ENCODE data around the gene GPR45. TPM values are rescaled to one million over a fixed set of nuclear protein-coding genes. Genes with fewer than 3 reads are reported as not detected.

The GPR45 gene
- total RNA-seq, 2 experiments from 2014 or later = not detected

DNA sequence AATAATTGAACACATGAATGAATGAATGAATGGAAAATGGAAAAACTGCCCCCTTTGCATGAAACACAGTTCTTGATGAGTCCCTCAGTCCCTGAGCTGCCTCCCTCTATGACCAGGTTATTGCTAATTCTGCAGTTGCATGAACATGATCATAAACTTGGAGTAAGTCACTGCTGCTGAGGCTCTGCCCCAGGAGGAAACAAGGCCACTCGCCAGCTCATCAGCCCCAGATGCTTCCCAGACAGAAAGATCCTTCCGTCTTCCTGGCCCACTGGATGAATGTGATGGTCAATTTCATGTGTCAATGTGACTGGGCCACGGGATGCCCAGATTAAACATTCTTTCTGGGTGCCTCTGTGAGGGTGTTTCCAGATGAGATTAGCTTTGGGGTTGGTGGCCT, 16.4 kb downstream of the GPR45 start:
- no peaks in the 10 kb centered on the region for H3K9me3 ChIP-seq (ENCODE audit: low read length)
- no TSS peak for BruUV-seq (replicated peaks)
- H3K4me1 ChIP-seq (ENCODE audit: insufficient read depth, low read length, poor library complexity, severe bottlenecking) = no peaks in the 10 kb centered on the region
- H3K36me3 ChIP-seq (ENCODE audit: insufficient read depth, low read length) = peaks cover 6% of the 10 kb centered on the region; the same call in 1 of the 2 replicates
- H3K27ac ChIP-seq (ENCODE audit: low read depth, low read length, poor library complexity, severe bottlenecking) = no peak overlapping the region
- ChIA-PET POLR2A (no interaction called here), CTCF (ENCODE audit: unreplicated experiment) (no interaction called here)
- H3K9me2 ChIP-seq (ENCODE audit: insufficient read depth, low read length) = no peaks in the 10 kb centered on the region
- H2AFZ ChIP-seq (ENCODE audit: low read length) = no peak overlapping the region
- no peak overlapping the region for H3K4me2 ChIP-seq (ENCODE audit: low read length)
- DNase-seq (ENCODE audit: low spot score) = no peak
- intact Hi-C loops (cut with micrococcal nuclease; ENCODE audit: unreplicated experiment) = no loop called here
- no peaks in the 10 kb centered on the region for H3K79me2 ChIP-seq (ENCODE audit: insufficient read depth, low read depth, low read length)
- H4K20me1 ChIP-seq (ENCODE audit: insufficient read depth, low read length) = no peaks in the 10 kb centered on the region
- TF ChIP-seq, protein P1, sequence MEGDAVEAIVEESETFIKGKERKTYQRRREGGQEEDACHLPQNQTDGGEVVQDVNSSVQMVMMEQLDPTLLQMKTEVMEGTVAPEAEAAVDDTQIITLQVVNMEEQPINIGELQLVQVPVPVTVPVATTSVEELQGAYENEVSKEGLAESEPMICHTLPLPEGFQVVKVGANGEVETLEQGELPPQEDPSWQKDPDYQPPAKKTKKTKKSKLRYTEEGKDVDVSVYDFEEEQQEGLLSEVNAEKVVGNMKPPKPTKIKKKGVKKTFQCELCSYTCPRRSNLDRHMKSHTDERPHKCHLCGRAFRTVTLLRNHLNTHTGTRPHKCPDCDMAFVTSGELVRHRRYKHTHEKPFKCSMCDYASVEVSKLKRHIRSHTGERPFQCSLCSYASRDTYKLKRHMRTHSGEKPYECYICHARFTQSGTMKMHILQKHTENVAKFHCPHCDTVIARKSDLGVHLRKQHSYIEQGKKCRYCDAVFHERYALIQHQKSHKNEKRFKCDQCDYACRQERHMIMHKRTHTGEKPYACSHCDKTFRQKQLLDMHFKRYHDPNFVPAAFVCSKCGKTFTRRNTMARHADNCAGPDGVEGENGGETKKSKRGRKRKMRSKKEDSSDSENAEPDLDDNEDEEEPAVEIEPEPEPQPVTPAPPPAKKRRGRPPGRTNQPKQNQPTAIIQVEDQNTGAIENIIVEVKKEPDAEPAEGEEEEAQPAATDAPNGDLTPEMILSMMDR (conservative IDR thresholded peaks at IDR 0.05; ENCODE audit: low read length) = no peak
- TF ChIP-seq EZH2phosphoT487 (IDR thresholded peaks at IDR 0.05; ENCODE audit: borderline replicate concordance, low read depth, low read length) = no peak
- no peak overlapping the region for H3K4me3 ChIP-seq (ENCODE audit: low read depth, low read length, poor library complexity, severe bottlenecking)

- CTCF ChIA-PET (ENCODE audit: unreplicated experiment) = no interaction called here
- H3K79me2 ChIP-seq (ENCODE audit: insufficient read depth, low read depth, low read length) = no peaks in the 10 kb centered on the region
- no peaks in the 10 kb centered on the region for H3K9me3 ChIP-seq (ENCODE audit: low read length)
- TF ChIP-seq, protein P1 (conservative IDR thresholded peaks at IDR 0.05; ENCODE audit: low read length) = no peak
- TF ChIP-seq EZH2phosphoT487 (IDR thresholded peaks at IDR 0.05; ENCODE audit: borderline replicate concordance, low read depth, low read length) = no peak
- no peak overlapping the region for H2AFZ ChIP-seq (ENCODE audit: low read length)
- H3K4me3 ChIP-seq (ENCODE audit: low read depth, low read length, poor library complexity, severe bottlenecking) = no peak overlapping the region
- no peaks in the 10 kb centered on the region for H4K20me1 ChIP-seq (ENCODE audit: insufficient read depth, low read length)
- BruUV-seq (replicated peaks) = no TSS peak
- H3K36me3 ChIP-seq (ENCODE audit: insufficient read depth, low read length) = peaks cover 7% of the 10 kb centered on the region; the same call in 1 of the 2 replicates
- POLR2A ChIA-PET = no interaction called here
- no peak for DNase-seq (ENCODE audit: low spot score)
- H3K4me2 ChIP-seq (ENCODE audit: low read length) = no peak overlapping the region
- no peaks in the 10 kb centered on the region for H3K9me2 ChIP-seq (ENCODE audit: insufficient read depth, low read length)
- intact Hi-C loops (cut with micrococcal nuclease; ENCODE audit: unreplicated experiment) = no loop called here
- no peak overlapping the region for H3K27ac ChIP-seq (ENCODE audit: low read depth, low read length, poor library complexity, severe bottlenecking)
- no peaks in the 10 kb centered on the region for H3K4me1 ChIP-seq (ENCODE audit: insufficient read depth, low read length, poor library complexity, severe bottlenecking)
These were observed 17.4 kb downstream of the GPR45 start for GRCh38 chr2:105258835-105259350.

GRCh38 chr2:105261061-105261460, 19.5 kb downstream of the GPR45 start:
- Histone ChIP-seq H2AFZ (ENCODE audit: low read length) (no peak overlapping the region), H3K4me1 (ENCODE audit: insufficient read depth, low read length, poor library complexity, severe bottlenecking) (no peaks in the 10 kb centered on the region), H3K9me2 (ENCODE audit: insufficient read depth, low read length) (no peaks in the 10 kb centered on the region), H3K36me3 (ENCODE audit: insufficient read depth, low read length) (peaks cover 19% of the 10 kb centered on the region), H3K4me2 (ENCODE audit: low read length) (no peak overlapping the region), H3K27ac (ENCODE audit: low read depth, low read length, poor library complexity, severe bottlenecking) (no peak overlapping the region), H3K4me3 (ENCODE audit: low read depth, low read length, poor library complexity, severe bottlenecking) (no peak overlapping the region), H3K79me2 (ENCODE audit: insufficient read depth, low read depth, low read length) (no peaks in the 10 kb centered on the region), H4K20me1 (ENCODE audit: insufficient read depth, low read length) (no peaks in the 10 kb centered on the region), H3K9me3 (ENCODE audit: low read length) (no peaks in the 10 kb centered on the region)
- ChIA-PET CTCF (ENCODE audit: unreplicated experiment) (no interaction called here), POLR2A (interaction anchor here (1.3 kb wide), 1 partner anchor 141 kb away, joined by 4 read pairs; no protein-coding TSS in a partner anchor)
- intact Hi-C loops (cut with micrococcal nuclease; ENCODE audit: unreplicated experiment) = no loop called here
- no TSS peak for BruUV-seq (replicated peaks)
- TF ChIP-seq, protein P1 (conservative IDR thresholded peaks at IDR 0.05; ENCODE audit: low read length) = no peak
- TF ChIP-seq EZH2phosphoT487 (IDR thresholded peaks at IDR 0.05; ENCODE audit: borderline replicate concordance, low read depth, low read length) = no peak
- no peak for DNase-seq (ENCODE audit: low spot score)
